Cardiac muscle cell (in vitro differentiated cells and primary cell): ENCODE results near the gene MUC5B. TPM values are rescaled to one million over a fixed set of nuclear protein-coding genes. Genes with fewer than 3 reads are reported as not detected.
"Not testable (repeated sequence)": the region's sequence is repeated elsewhere in the genome, so short reads cannot be mapped to it uniquely, and the experiment has no call there.

Experiments
- DNase-seq, 2 donors: peaks; one replicate each; pipeline versions ENCODE4 v3.0.0 to v3.0.0-alpha.2; 2010 to 2017; ENCODE audit warnings: low read depth in 1 of 2, low spot score in 1 of 2
- H3K27ac ChIP-seq: fragments of 200-600 bp; sonication (generic); 2 replicates; pipeline ENCODE4 v1.5.1; 2016
- H3K27me3 ChIP-seq: fragments of 200-600 bp; sonication (generic); 2 replicates; pipeline ENCODE4 v1.6.0; 2016; ENCODE audit warnings: control low read depth
- H3K36me3 ChIP-seq: fragments of 200-600 bp; sonication (generic); 2 replicates; pipeline ENCODE4 v1.5.1; 2016; ENCODE audit warnings: control low read depth
- H3K4me1 ChIP-seq: fragments of 200-600 bp; sonication (generic); 2 replicates; pipeline ENCODE4 v1.8.1; 2017; ENCODE audit warnings: low read depth, mild to moderate bottlenecking, mixed run types
- H3K4me3 ChIP-seq: fragments of 200-600 bp; sonication (generic); 2 replicates; pipeline ENCODE4 v1.5.1; 2016; ENCODE audit warnings: mild to moderate bottlenecking
- H3K9me3 ChIP-seq: fragments of 200-600 bp; sonication (generic); 2 replicates; pipeline ENCODE4 v1.5.1; 2017; ENCODE audit warnings: low read depth, mild to moderate bottlenecking, control low read depth
- polyA plus RNA-seq: library from polyadenylated mRNA; unstranded; fragments of >200 nt; fragmentation: Nextera tagmentation; extraction: Ambion mirVana; gene quantifications from 2 replicates; pipeline ENCODE4 v1.2.1, GENCODE V29; 2016
- total RNA-seq: library from RNA; depleted of rRNA; stranded (reverse); fragments of >200 nt; gene quantifications from 2 replicates; pipeline ENCODE4 v1.2.3, GENCODE V29; 2016
- TF ChIP-seq, protein P1 (sequence below): IDR thresholded peaks from 2 replicates; pipeline ENCODE4 v1.5.1; 2012; ENCODE audit warnings: low read depth, mild to moderate bottlenecking, low read length

The MUC5B gene
- total and polyA plus RNA-seq, 2 experiments from 2014 or later: not detected

GRCh38 chr11:1191786-1192470 lies 30.9 kb upstream of the MUC5B start:
- H3K36me3 ChIP-seq, H3K27me3 ChIP-seq, H3K9me3 ChIP-seq, H3K4me3 ChIP-seq, H3K4me1 ChIP-seq, H3K27ac ChIP-seq, DNase-seq: not testable (repeated sequence)

GRCh38 chr11:1192741-1193325 lies 30.0 kb upstream of the MUC5B start:
- TF ChIP-seq, protein P1, sequence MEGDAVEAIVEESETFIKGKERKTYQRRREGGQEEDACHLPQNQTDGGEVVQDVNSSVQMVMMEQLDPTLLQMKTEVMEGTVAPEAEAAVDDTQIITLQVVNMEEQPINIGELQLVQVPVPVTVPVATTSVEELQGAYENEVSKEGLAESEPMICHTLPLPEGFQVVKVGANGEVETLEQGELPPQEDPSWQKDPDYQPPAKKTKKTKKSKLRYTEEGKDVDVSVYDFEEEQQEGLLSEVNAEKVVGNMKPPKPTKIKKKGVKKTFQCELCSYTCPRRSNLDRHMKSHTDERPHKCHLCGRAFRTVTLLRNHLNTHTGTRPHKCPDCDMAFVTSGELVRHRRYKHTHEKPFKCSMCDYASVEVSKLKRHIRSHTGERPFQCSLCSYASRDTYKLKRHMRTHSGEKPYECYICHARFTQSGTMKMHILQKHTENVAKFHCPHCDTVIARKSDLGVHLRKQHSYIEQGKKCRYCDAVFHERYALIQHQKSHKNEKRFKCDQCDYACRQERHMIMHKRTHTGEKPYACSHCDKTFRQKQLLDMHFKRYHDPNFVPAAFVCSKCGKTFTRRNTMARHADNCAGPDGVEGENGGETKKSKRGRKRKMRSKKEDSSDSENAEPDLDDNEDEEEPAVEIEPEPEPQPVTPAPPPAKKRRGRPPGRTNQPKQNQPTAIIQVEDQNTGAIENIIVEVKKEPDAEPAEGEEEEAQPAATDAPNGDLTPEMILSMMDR: no peak
- Histone ChIP-seq H3K27ac (no peak overlapping the region), H3K9me3 (no peaks in the 10 kb centered on the region), H3K4me3 (no peak overlapping the region), H3K27me3 (no peaks in the 10 kb centered on the region), H3K36me3 (no peaks in the 10 kb centered on the region), H3K4me1 (no peaks in the 10 kb centered on the region)
- DNase-seq: no peak

DNA sequence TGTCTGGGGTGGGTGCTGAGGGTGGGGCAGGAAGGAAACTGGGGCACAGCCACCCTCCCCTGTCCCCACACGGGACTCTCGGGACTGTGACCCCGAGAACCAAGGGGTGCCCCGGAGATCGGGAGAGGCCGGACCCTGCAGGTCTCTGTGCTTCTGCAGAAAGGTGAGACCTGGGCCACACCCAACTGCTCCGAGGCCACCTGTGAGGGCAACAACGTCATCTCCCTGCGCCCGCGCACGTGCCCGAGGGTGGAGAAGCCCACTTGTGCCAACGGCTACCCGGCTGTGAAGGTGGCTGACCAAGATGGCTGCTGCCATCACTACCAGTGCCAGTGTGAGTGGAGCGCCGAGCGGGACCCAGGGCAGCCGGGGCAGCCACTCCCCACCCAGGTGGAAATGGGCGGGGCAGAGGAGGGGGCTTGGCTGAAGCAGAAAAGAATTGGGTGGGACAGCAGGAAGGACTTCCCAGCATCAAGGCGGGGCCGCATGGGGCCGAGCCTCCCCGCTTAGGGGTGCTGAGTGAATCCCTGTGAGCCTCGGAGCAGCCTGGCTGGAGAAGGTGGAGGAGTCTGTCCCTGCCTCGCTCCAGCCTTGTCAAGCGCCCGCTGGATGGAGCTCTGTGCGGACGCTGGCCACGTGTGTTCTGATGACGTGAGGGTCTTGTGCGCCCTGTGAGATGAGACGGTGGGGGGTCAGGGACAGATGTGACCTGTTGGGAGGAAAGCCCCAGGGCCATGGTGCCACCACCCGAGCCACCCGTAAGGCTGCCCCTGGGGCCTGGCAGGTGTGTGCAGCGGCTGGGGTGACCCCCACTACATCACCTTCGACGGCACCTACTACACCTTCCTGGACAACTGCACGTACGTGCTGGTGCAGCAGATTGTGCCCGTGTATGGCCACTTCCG lies 29.3 kb upstream of the MUC5B start:
- TF ChIP-seq, protein P1: no peak
- no peaks in the 10 kb centered on the region for H3K36me3 ChIP-seq
- H3K9me3 ChIP-seq: no peaks in the 10 kb centered on the region
- no peak overlapping the region for H3K27ac ChIP-seq
- no peaks in the 10 kb centered on the region for H3K4me1 ChIP-seq
- no peak for DNase-seq
- H3K4me3 ChIP-seq: no peak overlapping the region
- H3K27me3 ChIP-seq: no peaks in the 10 kb centered on the region

- no peak overlapping the region for H3K27ac ChIP-seq
- TF ChIP-seq, protein P1: no peak
- DNase-seq: no peak
- no peaks in the 10 kb centered on the region for H3K36me3 ChIP-seq
- H3K9me3 ChIP-seq: no peaks in the 10 kb centered on the region
- no peaks in the 10 kb centered on the region for H3K27me3 ChIP-seq
- no peaks in the 10 kb centered on the region for H3K4me1 ChIP-seq
- no peak overlapping the region for H3K4me3 ChIP-seq
Measured at GRCh38 chr11:1194231-1194976, 28.5 kb upstream of the MUC5B start.

GRCh38 chr11:1194977-1195681 lies 27.7 kb upstream of the MUC5B start:
- no peaks in the 10 kb centered on the region for H3K4me1 ChIP-seq
- no peaks in the 10 kb centered on the region for H3K9me3 ChIP-seq
- H3K27me3 ChIP-seq: no peaks in the 10 kb centered on the region
- H3K27ac ChIP-seq: no peak overlapping the region
- TF ChIP-seq, protein P1: no peak
- H3K36me3 ChIP-seq: no peaks in the 10 kb centered on the region
- DNase-seq: no peak
- H3K4me3 ChIP-seq: no peak overlapping the region
